Esophagus squamous epithelium (tissue), 4 donors: ENCODE results near the gene MED8.

Source experiments
- POLR2A ChIP-seq, 4 donors: fragments of 450-650 bp; IDR thresholded peaks; one replicate each; pipeline ENCODE4 v1.6.1; 2017; ENCODE audit warnings: antibody characterized with exemption in 4 of 4, mild to moderate bottlenecking in 4 of 4, moderate library complexity in 3 of 4
- TF ChIP-seq, protein P1 (sequence below), 6 experiments: fragments of 450-650 bp in 4 of 6; fragments of 200-600 bp in 2 of 6; sonication (generic) in 2 of 6; IDR thresholded peaks; one replicate each; pipeline ENCODE4 v1.5.1; 2016 to 2019; ENCODE audit warnings: antibody characterized with exemption in 6 of 6, mild to moderate bottlenecking in 4 of 6, moderate library complexity in 4 of 6

DNA sequence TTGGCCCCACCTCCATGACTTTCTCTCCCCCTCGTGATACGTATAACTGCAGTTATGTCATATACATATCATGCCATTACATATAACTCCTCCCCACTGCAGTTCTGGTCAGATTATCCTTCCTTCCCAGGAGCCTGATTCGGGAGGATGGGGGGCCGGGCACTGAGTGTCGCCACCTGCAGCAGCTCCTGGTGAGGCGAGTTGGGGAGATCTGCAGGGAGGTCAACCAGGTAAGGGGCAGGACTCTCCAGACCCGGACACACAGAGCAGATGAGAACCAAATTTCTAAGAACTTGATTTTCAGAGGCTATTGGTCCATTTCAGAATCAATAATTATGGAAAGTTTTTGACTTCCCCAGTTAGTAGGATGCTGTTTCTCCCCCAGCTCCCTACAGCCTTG is 44.7 kb upstream of the MED8 start:
- TF ChIP-seq, protein P1, sequence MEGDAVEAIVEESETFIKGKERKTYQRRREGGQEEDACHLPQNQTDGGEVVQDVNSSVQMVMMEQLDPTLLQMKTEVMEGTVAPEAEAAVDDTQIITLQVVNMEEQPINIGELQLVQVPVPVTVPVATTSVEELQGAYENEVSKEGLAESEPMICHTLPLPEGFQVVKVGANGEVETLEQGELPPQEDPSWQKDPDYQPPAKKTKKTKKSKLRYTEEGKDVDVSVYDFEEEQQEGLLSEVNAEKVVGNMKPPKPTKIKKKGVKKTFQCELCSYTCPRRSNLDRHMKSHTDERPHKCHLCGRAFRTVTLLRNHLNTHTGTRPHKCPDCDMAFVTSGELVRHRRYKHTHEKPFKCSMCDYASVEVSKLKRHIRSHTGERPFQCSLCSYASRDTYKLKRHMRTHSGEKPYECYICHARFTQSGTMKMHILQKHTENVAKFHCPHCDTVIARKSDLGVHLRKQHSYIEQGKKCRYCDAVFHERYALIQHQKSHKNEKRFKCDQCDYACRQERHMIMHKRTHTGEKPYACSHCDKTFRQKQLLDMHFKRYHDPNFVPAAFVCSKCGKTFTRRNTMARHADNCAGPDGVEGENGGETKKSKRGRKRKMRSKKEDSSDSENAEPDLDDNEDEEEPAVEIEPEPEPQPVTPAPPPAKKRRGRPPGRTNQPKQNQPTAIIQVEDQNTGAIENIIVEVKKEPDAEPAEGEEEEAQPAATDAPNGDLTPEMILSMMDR (IDR thresholded peaks at IDR 0.05), result no peak
- TF ChIP-seq POLR2A (IDR thresholded peaks at IDR 0.05), result no peak
